ENCODE measurements around the gene DLX2.
A peak's percentile ranks its signal among the peaks of the same experiment; 100 is the strongest.
"Not testable (repeated sequence)": the region's sequence is repeated elsewhere in the genome, so short reads cannot be mapped to it uniquely, and the experiment has no call there.

DLX2 gene

DNA sequence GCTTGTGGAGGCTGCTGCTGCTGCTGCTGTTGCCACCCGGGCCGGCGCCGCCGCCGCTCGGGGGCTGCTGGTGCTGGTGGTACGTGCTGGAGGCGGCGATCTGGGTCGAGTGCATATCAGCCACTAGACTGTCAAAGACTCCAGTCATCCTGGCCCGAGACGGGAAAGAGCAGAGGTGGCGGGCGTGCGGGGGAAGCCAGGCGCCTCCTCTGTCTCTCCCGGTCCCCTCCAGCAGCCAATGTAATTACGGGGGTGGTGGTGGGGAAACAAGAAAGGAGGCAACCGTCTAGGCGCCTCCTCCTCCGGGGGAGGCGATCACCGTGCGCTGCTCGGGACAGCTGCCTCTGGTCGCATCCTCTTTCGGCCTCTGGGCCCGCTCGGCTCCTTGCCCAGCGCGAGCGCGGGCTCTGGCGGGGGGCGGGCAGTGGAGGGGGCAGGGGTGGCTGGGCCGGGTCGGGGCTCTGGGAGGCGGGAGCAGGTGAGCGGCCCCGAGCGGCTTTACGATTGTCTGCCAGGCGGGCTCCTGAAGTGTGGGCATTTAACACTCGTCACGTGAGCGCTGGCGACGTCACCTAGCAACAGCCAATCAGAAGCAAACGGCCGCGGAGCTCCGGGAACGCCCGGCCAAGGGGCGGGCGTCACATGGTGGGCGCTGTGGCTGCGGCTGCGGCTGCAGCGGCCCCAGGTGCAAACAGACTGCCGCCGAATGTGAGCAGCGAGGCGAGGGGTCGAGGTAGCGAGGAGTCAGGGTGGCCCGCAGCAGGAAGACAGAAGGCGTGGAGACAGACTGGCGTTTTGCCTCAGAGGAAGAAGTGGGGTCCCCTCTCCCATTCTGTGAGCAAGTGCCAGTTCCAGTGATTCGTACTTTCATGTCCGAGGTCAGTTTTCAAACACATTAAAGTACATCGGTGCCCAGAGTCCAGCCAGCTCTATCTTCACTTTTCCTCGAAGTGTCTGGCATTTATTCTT, at the start of gene DLX2:
TSS of gene DLX2 (minus strand) at position 510 of the 969 bp plus-strand sequence. CDS start at position 148, 362 bp downstream.
- peak in 1 of 2 donors; percentile 51 for DNase-seq

- DNase-seq: no peak
Observed at GRCh38 chr2:172147944-172148650, 45.4 kb upstream of the DLX2 start.

DNA sequence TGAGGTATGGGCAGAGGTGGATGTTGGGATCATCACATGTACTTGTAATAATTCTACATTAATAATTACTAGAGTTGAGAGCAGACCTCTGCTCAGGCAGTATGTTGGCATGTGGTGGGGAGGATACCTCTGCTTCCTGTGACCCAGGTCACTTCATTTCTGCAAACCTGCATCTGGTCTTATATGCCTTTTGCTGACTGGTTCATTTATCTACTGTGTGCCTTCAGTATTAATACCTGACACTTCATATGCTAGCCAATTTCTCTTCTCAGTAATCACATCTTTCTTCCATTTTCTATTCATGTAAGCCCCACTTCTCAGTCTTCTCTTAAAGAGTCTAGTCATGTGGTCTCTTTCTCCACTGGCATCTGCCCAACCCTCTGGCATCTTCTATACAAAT, 41.1 kb upstream of the DLX2 start:
- no peak for DNase-seq

- DNase-seq: not testable (repeated sequence)
Observed at GRCh38 chr2:172138727-172139126, 36.0 kb upstream of the DLX2 start.

GRCh38 chr2:172137943-172138342, 35.2 kb upstream of the DLX2 start:
- no peak for DNase-seq

- DNase-seq: no peak
Observed at GRCh38 chr2:172137109-172137508, 34.4 kb upstream of the DLX2 start.

GRCh38 chr2:172135446-172135845, 32.7 kb upstream of the DLX2 start:
- DNase-seq: no peak

DNA sequence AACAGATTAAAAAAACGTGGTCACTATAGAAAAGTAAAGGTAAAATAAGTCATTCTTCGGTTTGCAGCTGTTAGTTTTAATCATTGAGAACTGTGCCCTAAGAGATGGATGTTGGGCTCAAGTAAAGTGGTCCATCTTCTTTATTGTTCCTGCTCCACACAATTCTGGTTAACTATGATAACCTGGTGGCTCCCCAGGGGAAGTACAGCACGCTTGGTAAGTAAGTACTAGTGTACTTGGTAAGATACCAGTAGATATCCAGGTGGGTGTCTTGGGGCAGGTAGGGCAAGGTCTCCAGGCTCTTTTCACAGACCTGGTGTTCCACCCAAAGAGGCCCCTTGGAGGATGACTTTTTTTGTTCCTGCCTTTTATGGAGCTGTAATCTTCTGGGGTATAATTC, 31.6 kb upstream of the DLX2 start:
- DNase-seq: no peak

- DNase-seq: no peak
Observed at GRCh38 chr2:172131713-172132555, 29.2 kb upstream of the DLX2 start.

DNA sequence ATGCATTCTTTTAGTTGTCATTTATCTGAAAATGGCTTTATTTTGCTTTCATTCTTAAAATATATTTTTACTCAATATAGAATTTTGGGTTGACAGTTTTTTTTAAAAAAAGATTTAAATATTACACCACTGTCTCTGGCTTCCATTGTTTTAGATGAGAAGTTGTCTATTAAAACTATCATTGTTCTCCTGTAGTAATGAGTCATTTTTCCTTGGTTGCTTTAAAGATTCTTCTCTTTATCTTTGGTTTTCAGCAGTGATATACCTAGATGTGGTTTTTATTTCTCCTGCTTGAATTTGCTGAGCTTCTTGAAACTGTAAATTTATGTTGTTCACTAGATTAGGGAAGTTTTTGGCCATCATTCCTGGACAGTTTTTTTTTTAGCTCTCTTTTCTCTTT, 26.7 kb upstream of the DLX2 start:
- no peak for DNase-seq

- no peak for DNase-seq
Observed at GRCh38 chr2:172128484-172128883, 25.8 kb upstream of the DLX2 start.

GRCh38 chr2:172120118-172120517, 17.4 kb upstream of the DLX2 start:
- DNase-seq: no peak

GRCh38 chr2:172119089-172119488, 16.4 kb upstream of the DLX2 start:
- DNase-seq: no peak

DNA sequence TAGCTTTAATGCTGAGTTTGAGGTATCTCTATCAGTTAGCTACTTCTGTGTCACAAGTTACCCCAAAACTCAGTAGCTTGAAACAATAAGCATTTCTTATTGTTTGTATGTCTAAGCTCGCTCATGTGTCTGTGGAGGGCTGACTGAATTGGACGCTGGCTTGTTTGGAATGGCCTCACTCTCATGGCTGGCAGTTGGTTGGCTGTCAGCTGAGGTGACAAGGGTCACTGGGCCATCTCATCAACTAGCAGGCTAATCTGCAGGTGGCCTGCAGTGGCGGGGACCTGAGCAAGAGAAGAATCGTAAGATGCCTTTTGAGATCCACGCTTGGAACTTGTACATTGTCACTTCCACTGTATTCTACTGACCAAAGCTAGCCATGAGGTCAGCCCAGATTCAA, 13.4 kb upstream of the DLX2 start:
- DNase-seq: no peak

GRCh38 chr2:172114579-172114978, 11.9 kb upstream of the DLX2 start:
- DNase-seq: no peak

- not testable (repeated sequence) for DNase-seq
Observed at GRCh38 chr2:172114176-172114575, 11.5 kb upstream of the DLX2 start.

DNA sequence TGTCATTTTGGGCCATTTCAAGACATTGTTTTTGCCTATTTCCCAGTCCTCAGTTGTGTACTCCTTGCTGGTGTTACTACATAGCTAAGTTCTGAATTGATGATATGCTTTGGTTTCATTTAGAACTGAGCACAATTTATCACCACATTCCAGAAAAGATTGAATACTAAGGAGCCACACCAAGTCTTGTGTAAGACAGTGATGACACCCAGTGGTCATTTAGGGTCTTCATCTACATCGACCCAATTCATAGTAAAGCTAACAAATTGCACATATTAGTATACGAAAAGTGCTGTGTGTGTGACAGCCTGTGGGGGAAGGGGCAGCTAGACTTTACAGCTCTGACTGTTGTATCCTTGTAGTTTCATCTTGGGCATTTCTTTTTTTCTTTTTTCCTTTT, 10.9 kb upstream of the DLX2 start:
- peak in 1 of 2 donors; percentile 26 for DNase-seq

DNA sequence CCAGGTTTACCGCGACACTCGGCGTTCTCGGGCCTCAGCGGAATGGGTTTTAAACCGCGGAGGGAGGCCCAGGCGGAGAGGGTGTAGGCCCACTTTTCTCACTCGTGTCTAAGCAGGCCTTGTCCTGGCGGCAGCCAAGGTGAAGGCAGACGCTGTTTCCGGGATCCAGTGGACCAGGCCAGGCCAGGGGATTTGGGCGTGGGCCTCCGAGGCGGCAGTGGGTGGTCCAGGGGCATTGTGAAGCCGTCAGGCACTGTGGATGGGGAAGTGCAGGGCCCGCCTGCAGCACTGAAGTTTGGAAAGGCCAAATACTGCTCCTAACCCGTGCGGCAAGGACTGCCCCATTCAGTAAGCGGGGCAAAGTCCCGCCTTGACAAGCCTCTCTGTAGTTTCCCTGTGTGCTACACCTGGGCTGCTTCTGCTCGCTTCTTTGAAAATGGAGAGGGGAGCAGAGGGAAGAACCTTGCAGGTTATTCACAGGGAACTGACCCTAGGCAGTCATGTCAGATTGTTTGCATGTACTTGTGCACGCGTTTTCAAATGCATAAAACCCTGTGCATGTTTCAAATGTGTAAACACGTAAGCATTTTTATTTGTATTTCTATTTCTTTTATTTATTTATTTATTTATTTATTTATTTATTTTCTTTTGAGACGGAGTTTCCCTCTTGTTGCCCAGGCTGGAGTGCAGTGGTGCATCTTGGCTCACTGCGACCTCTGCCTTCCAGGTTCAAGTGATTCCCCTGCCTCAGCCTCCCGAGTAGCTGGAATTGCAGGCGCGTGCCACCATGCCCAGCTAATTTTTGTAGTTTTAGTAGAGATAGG, 7.5 kb upstream of the DLX2 start:
- no peak for DNase-seq

- DNase-seq: no peak
Observed at GRCh38 chr2:172109256-172109987, 6.7 kb upstream of the DLX2 start.

GRCh38 chr2:172108587-172108930, 5.9 kb upstream of the DLX2 start:
- DNase-seq: no peak

Data from hippocampal formation (tissue), 2 donors.